HG02840 (cell line): ENCODE measurements around the gene STK39.

ENCODE experiments used
- ATAC-seq: cut with Tn5 transposase; IDR thresholded peaks from one replicate; pipeline ENCODE4 v1.9.1; 2021; ENCODE audit warnings: mild to moderate bottlenecking, moderate library complexity, moderate number of reproducible peaks; ENCODE audit not compliant: unreplicated experiment, low FRiP score

The STK39 gene

GRCh38 chr2:168210895-168211570 is 36.4 kb downstream of the STK39 start:
- ATAC-seq = no peak

- ATAC-seq = no peak
These were observed 37.0 kb downstream of the STK39 start for GRCh38 chr2:168210216-168210894.

GRCh38 chr2:168208652-168209051 is 38.7 kb downstream of the STK39 start:
- ATAC-seq = no peak

GRCh38 chr2:168207851-168208250 is 39.5 kb downstream of the STK39 start:
- no peak for ATAC-seq

GRCh38 chr2:168203762-168204693 is 43.4 kb downstream of the STK39 start:
- ATAC-seq = no peak

GRCh38 chr2:168201584-168202116 is 45.7 kb downstream of the STK39 start:
- ATAC-seq = no peak

- no peak for ATAC-seq
These were observed 46.3 kb downstream of the STK39 start for GRCh38 chr2:168200930-168201583.

- no peak for ATAC-seq
These were observed 48.8 kb downstream of the STK39 start for GRCh38 chr2:168198476-168199207.

GRCh38 chr2:168196764-168197180 is 50.6 kb downstream of the STK39 start:
- no peak for ATAC-seq

- peak; percentile 93 for ATAC-seq
These were observed 52.4 kb downstream of the STK39 start for GRCh38 chr2:168194784-168195522.

- no peak for ATAC-seq
These were observed 54.4 kb downstream of the STK39 start for GRCh38 chr2:168192839-168193616.

GRCh38 chr2:168191955-168192785 is 55.2 kb downstream of the STK39 start:
- no peak for ATAC-seq

- ATAC-seq = no peak
These were observed 56.6 kb downstream of the STK39 start for GRCh38 chr2:168190590-168191336.

- ATAC-seq = no peak
These were observed 57.4 kb downstream of the STK39 start for GRCh38 chr2:168189835-168190569.

GRCh38 chr2:168188002-168188401 is 59.4 kb downstream of the STK39 start:
- ATAC-seq = no peak

- ATAC-seq = no peak
These were observed 60.9 kb downstream of the STK39 start for GRCh38 chr2:168186452-168186851.
